AG08395 (cell line): Measurements from ENCODE around the gene SRCIN1.
"Not testable (repeated sequence)": the region's sequence is repeated elsewhere in the genome, so short reads cannot be mapped to it uniquely, and the experiment has no call there.

Source experiments
- DNase-seq: peaks from one replicate; pipeline ENCODE4 v3.0.0; 2012; ENCODE audit warnings: mixed read lengths, low spot score

SRCIN1 gene, protein sequence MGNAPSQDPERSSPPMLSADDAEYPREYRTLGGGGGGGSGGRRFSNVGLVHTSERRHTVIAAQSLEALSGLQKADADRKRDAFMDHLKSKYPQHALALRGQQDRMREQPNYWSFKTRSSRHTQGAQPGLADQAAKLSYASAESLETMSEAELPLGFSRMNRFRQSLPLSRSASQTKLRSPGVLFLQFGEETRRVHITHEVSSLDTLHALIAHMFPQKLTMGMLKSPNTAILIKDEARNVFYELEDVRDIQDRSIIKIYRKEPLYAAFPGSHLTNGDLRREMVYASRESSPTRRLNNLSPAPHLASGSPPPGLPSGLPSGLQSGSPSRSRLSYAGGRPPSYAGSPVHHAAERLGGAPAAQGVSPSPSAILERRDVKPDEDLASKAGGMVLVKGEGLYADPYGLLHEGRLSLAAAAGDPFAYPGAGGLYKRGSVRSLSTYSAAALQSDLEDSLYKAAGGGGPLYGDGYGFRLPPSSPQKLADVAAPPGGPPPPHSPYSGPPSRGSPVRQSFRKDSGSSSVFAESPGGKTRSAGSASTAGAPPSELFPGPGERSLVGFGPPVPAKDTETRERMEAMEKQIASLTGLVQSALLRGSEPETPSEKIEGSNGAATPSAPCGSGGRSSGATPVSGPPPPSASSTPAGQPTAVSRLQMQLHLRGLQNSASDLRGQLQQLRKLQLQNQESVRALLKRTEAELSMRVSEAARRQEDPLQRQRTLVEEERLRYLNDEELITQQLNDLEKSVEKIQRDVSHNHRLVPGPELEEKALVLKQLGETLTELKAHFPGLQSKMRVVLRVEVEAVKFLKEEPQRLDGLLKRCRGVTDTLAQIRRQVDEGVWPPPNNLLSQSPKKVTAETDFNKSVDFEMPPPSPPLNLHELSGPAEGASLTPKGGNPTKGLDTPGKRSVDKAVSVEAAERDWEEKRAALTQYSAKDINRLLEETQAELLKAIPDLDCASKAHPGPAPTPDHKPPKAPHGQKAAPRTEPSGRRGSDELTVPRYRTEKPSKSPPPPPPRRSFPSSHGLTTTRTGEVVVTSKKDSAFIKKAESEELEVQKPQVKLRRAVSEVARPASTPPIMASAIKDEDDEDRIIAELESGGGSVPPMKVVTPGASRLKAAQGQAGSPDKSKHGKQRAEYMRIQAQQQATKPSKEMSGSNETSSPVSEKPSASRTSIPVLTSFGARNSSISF

DNA sequence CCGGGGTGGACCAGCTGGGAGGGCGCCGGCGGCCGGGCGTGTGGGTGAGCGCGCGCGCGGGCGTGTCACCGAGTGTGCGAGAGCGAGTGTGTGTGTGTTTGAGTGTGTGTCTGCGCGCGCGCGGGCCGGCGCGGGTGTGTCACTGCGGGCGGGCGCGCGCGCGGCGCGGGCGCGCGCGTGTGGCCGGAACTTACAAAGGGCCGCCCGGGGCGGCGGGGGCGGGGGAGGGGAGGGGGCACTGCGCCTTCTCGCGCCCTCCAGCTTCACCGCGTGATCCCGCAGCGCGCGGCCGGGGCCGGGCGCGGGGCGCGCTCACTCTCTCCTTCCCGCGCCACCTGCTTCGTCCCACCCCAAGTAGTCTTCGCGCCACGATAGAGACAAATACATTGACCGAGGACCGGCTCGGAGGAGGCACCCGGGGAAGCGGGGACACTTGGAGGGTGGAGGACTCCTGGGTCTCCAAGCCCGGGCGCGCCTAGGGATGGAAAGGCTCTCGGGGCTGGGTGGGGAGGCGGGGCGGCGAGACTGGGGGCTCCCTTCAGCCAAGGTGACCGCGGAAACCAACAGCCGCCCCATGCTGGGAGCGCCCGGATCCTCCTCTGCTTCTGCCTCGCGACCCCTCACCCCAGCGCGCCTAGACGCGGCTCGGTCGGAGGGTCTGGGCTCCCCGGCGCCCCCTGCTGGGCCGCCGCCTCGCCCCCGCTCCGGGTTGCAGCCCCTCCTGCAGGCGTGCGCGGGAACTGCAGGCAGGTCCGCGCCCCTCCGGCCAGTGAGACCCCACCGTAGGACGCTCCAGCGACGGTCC lies at the start of gene SRCIN1:
TSS of gene SRCIN1 (minus strand) at position 112 of the 805 bp plus-strand sequence. CDS start 247 bp downstream, outside the sequence.
- no peak for DNase-seq

DNA sequence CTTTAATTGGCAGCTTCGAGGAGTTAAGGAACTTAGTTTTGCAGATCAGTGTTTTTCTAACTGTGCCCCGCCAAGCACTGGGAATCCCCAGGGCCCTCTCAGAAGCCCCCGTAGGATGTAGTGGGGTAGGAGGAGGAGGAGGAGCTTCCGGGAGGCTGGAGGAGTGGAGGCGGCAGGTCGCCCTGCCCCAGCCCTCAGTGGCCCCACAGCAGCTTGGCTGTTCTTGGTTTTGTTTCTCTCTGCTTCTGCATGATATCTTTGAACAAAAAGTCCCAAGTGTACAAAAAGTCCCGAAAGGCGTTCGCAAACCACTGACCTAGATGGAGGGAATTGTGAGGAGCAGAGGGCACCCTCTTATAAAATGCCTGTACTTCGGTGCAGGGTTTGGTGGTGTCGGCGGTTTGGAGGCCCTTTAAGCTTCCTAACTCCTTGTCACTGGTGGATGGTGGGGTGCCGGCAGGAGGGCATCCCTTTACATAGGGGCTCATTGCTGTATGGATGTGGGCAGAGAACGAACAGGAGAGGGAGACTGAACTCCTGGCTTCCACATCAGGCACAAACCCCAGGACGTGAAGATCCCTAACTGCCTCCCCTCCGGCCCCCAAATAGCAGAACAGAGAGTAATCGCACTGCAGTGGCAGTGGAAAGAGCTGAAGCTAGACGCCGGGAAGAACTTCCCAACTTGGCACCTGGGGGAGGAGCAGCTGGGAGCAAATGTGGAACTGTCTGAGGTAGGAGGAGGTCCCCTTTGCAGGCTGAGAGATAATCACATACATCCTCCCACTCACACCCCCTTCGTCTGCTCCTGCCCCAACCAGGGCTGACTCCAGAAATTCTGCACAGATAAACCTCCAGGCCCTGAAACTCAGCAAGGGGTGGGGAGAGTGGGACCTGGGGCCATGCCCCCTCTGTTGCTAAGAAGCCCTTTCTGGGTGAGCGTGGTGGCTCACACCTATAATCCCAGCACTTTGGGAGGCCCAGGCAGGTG lies 49.0 kb upstream of the SRCIN1 start:
- DNase-seq, result no peak

DNA sequence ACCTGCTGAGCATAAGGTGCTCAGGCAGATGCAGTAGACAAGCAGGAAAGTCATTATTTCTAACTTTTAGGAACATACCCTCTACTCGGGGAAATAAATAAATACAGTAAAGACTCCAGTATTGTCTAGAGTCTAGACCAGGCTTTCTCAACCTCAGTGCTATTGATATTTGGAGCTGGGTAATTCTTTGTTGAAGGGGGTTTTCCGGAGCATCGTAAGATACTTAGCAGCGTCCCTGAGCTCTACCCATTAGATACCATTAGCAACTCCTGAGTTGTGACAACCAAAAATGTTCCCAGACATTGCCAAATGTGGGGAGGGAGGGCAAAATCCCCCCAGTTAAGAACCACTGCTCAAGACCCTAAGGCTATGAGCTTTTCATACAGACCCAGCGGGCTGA lies 47.9 kb upstream of the SRCIN1 start:
- DNase-seq, result no peak

DNA sequence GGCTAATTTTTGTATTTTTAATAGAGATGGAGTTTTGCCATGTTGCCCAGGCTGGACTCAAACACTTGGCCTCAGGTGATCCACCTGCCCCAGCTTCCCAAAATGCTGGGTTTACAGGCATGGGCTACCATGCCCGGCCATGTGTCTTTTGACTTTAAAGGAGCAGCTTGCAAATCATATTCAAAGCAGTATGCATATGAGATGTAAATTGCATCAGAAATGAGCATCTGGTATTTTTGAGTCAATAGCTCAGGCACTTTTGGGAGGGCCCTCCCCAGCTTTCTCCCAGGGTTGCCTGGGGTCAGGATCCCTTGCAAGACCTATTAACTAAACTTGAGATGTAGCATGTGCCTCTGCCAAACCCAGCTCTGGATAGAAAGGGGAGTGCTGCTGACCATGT lies 47.5 kb upstream of the SRCIN1 start:
- DNase-seq, result no peak

DNA sequence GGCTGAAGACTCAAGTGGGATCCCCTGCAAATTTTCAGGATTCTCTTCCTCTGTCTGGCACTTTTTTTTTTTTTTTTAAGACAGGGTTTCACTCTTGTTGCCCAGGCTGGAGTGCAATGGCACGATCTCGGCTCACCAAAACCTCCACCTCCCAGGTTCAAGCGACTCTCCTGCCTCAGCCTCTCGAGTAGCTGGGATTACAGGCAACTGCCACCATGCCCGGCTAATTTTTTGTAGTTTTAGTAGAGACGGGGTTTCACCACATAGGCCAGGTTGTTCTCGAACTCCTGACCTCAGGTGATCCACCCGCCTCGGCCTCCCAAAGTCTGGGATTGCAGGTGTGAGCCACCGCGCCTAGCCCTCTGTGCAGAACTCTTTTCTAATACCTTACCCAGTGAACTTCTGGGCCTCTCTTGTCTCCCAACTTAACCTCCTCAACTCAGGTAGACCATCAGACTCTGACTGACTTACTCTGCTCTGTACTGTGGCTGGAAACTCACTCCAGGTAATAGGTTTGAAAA lies 45.0 kb upstream of the SRCIN1 start:
- not testable (repeated sequence) for DNase-seq

DNA sequence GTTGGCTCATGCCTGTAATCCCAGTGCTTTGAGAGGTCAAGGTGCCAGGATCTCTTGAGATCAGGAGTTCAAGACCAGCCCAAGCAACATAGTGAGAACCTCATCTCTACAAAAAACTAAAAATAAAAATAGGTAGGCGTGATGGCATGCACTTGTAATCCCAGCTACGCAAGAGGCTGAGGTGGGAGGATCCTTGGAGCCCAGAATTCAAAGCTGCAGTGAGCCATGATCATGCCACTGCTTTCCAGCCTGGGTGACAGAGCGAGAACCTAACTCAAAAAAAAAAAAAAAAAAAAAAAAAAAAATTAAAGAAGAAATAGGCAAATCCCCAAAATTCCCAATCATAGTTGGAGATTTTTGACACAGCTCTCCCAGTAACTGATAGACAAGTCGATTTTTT lies 32.2 kb upstream of the SRCIN1 start:
- DNase-seq, result no peak

DNA sequence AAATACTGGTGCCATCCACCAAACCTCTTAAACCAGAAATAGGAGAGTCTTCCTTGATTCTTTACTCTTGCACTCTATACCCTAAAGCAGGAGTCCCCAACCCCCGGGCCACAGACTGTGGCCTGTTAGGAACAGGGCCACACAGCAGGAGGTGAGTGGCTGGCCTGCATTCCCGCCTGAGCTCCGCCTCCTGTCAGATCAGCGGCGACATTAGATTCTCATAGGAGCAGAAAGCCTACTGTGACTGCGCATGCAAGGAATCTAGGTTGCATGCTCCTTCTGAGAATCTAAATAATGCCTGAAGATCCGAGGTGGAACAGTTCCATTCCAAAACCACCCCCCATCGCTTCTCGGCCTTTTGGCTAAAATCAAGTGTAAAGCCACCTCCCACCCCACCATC lies 30.3 kb upstream of the SRCIN1 start:
- DNase-seq, result no peak

DNA sequence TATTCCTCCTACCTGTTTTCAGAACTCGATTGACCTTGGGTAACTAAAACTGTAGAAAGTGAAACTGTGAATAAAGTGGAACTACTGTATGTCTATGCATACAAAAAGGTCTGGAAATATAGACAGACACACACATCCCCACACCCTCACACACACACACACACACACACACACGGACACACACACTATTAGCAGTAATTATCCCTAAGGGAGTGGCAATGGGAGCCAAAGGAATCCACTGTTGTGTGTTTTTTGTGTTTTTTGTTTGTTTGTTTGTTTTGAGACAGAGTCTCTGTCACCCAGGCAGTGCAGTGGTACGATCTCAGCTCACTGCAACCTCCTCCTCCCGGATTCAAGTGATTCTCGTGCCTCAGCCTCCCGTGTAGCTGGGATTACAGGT lies 26.6 kb upstream of the SRCIN1 start:
- DNase-seq, result no peak

DNA sequence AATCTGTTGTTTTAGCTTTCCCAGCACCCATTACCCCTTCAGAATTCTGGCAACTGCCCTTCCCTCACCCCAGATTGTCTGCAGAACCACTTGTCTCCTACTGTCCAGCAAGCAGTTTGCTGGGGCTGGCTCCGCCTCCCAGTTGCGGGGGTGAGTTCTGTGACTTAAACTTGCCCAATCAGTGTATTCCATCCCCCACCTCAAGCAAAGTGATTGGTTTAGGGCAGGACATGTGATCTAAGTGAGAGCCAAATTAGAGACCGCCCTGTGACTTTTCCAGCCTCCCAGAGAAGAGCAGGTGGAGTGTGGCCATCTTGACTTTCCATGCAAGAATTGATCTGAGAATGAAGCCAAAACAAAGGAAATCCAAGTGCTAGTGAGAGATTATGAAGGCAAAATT lies 22.7 kb upstream of the SRCIN1 start:
- DNase-seq, result no peak

DNA sequence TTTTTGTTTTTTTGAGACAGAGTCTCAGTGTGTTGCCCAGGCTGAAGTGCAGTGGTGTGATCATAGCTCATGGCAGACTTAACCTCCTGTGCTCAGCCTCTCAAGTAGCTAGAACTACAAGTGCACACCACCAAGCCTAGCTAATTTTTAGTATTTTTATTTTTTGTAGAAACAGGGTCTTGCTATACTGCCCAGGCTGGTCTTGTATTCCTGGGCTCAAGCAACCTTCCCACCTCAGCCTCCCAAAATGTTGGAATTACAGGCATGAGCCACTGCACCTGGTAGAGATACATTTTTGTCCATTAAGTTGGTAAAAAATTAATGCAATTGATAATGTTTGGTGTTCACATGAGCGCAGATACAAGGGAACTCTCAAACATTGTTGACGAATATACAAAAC lies 22.2 kb upstream of the SRCIN1 start:
- DNase-seq, result no peak

DNA sequence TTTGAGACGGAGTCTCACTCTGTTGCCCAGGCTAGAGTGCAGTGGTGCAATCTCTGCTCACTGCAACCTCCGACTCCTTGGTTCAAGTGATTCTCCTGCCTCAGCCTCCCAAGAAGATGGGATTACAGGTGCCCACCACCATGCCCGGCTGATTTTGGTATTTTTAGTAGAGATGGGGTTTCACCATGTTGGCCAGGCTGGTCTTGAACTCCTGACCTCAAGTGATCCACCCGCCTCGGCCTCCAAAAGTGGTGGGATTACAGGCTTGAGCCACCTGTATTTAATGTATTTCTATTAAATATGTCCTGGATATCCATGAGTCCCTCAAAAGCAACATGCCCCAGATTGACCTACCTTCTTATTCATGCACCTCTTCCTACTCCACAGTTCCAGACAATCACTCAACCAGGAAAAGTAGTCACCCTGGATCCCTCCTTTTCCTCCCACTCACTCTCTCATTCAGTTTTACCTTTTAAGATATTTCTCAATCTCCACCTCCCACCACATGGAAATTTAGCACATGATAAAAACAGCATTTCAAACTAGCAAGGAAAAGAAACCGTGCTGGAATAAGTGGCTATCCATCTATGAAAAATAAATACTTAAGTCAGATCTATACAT lies 21.0 kb upstream of the SRCIN1 start:
- not testable (repeated sequence) for DNase-seq

DNA sequence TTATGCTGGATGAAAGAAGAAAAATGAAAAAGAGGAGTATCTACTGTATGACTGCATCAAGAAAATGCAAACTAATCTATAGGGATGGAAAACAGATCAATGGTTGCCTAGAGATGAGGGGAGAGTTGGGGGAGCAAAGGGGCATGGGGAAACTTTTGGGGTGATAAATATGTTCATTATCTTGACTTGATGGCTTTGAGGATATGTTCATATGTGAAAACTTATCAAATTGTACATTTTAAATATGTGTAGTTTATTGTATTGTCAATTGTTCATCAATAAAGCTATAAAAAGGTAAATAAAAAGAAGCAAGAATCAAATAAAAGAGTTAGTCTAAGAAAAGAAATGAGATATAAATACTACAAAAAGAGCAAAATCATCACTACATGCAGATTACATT lies 19.7 kb upstream of the SRCIN1 start:
- no peak for DNase-seq

DNA sequence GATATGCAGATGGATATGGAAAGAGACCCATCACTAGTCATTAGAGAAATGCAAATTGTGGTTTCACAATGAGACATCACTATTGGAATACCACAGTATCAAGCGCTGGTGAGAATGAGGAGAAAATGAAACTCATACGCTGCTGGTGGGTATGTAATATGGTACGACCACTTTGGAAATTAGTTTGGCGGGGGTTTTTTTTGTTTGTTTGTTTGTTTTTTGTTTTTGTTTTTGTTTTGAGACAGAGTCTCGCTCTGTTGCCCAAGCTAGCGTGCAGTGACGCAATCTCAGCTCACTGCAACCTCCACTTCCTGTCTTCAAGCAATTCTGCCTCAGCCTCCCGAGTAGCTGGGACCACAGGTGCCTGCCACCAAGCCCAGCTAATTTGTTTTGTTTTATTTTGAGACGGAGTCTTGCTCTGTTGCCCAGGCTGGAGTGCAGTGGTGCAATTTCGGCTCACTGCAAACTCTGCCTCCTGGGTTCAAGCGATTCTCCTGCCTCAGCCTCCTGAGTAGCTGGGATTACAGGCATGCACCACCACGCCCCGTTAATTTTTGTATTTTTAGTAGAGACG lies 19.1 kb upstream of the SRCIN1 start:
- DNase-seq, result not testable (repeated sequence)

DNA sequence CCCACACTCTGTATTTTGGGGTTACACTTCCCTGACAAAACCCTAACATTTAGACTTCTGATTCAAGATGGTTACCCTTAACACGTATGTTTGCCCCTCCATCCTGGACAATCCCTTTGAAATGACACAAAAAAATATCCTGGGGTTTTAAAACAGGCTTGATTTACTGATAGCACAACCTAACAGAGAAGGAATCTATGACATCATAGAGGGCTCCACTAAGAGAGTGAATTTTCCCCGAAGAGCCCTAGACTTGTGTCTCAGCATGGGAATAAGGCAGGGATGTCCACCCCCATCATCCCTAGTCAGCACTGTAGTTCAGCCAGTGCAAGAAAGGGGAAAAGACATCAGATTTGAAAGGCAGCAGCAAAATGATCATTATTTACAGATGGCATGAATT lies 15.8 kb upstream of the SRCIN1 start:
- DNase-seq, result no peak

DNA sequence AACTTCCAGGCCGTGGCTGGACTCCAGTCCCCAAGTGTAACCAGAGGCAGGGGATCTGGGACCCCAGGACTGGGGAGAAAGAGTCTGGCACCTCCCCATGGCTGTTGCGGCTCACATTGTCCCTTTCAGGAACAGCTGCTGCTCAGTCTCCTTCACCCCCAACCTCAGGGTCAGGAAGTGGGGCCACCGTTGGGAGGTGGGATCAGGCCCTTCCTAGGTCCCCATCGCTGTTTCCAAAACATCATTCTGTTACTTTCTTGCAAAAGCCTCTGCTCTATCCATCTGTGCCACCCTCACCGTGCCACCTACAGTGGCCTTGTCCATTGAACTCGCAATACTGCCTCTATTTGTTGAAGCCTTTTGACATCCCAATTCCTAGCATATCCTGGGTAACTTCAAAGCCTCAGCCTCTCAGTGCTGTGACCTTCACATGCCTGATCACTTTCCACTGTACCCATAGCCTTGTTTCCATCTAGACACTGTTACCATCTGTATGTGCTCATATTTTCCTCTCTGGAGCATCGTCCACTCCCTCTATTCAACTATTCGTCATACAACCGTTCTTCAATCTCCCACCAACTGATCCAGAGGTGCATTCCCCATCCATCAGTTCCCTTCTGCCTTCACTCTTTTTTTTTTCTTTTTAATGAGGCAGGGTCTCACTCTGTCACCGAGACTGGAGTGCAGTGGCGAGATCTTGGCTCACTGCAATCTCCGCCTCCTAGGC lies 15.0 kb upstream of the SRCIN1 start:
- no peak for DNase-seq

DNA sequence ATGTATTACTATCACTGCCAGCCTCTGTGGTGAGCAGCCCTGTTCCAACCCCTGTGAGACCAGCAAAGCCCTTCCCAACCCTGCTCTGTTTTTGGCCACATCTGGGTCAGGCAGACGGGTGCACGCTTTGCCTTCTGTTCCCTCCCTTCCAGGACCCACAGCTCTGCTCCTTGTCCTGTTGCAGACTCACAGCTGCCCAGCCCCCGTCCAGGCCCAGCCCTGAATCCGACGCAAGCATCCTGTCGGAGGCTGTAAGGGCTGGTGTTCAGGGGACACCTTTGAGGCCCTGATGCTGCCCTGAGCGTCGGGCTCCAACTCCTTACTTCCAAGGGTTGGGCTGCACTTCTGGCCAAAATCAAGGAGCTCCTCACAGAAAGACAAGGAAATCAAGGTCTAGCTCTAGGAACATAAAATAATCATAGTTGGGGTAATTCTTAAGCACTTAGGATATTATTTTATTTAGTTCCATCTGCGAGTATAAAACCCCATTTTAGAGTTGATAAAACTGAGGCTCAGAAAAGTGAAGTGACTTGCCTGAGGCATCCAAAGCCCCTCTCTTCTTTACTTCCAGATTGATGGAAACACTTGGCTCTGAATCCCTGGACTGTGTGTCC lies 14.3 kb upstream of the SRCIN1 start:
- no peak for DNase-seq

DNA sequence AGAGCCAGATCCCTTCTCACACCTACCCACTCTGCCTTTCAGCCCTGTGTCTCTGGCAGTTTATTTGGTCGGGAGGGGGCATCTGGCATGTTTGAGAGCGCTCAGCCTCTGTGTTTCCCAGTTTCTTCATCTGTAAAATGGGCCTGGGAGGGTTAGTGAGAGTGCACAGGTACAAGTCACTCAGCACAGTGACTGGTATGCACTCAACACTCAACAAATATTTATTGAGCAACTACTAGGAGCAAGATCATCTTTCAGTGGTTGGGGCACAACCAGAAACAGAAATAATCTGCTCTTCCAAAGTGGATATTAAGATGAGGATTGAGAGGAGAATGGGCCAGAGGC lies 13.7 kb upstream of the SRCIN1 start:
- no peak for DNase-seq
